Measurements from ENCODE around the gene ATOH8.

Gene ATOH8

DNA sequence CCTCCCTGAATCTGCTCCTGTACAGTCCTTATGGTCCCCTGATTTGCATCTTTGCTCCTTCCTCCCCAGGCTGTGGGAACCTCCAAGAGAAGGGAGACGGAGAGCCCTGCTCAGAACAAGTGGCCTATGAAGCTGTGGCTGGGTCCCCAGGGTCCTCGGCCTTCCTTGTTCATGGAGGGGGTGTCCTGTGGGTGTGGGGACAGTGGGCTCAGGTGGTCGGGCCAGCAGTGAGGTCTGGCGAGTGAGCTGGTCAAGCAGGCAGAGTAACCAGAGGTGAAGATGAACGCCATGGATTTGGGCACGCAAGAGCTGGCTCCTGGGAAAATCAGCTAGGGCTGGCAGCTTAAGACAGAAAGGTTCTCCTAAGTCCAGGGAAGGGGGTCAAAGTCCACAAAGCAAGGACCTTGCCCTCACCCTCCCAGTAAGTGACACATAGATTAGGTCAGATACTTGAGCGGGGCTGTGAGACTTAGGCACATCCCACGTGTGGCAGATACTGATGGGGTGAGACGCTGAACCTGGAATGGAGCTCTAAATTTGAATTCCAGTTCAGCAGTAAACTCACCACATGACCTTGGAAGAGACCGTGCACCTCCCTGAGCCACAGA is 34.8 kb upstream of the ATOH8 start:
- DNase-seq: no peak

DNA sequence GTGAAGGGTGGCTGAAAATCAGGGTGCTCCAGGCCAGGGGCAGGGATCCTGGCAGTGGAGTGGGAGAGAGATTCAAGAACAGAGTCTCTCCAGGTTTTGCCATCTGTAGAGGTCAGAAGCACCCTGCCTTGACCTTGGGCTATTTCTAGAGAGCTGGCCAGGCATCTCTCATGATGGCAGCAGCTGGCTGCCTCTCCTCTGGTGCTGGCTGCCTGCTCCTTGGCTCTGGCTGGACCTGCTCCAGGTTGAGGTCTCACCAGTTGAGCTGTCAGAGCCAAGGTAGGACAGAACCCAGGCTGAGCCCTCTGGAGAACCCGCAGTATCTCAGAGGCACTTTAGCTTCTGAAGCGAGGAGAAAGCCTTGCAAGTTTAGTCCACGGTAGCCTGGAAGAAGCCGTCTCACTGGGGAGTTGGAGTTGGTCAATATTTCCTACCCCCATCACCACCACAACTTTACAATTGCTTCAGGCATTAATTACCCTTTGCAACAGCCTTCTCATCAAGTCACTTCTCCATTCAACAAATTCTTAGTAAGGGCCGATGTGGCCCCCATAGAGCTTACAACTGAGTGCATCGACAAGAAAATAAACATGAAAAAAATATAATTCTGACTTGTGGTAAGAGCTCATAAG is 34.1 kb upstream of the ATOH8 start:
- no peak for DNase-seq

DNA sequence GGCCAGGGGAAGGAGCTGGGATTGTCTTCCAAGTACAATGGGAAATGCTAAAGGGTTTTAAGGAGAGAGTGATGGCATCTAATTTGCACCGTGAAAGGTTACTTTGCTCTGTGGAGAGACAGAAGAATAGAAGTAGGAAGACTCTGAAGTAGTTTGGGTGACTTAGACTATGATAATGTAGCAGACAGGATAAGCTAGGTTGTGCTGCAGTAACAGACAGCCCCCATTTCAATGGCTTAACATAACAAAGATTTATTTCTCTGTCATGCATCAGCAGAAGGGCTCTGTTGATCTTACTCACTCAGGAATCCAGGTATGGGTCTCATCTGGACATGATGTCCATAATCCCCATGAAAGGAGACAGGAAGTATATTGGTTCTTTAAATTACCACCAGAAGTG is 33.3 kb upstream of the ATOH8 start:
- DNase-seq: no peak

DNA sequence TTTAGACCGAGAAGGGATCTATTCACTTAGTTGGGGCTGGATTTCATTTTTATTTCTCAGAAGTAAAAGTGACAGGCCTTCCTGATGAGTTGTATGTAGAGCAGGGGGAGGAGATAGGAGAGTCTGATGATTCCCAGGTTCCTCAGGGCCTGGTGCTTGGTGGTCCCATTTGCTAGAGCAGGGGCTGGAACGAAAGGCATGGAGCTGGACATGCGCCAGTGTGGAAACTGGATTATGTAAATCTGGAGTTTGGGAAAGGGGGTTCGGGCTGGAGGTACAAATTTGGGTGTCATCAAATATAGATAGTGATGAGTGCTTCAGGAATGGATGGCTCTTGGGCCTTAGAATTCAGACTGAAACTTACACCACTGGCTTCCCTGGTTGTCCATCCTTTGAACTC is 32.1 kb upstream of the ATOH8 start:
- DNase-seq: no peak

DNA sequence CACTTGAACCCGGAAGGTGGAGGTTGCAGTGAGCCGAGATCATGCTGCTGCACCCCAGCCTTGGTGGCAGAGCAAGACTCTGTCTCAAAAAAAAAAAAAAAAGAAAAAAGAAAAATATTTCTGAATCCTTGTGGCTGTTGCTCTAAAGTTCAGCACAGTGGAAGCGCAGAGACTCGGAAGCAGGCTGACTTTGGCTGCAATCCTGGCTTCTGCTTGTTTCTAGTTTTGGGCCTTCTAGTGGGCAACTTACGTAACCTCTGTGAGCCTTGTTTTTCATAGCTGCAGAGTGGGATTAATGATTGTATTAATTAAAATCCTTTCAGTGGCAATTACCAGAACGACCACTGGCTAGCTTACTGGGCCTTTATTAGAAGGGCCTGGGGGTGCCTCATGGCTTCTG is 31.3 kb upstream of the ATOH8 start:
- no peak for DNase-seq

DNA sequence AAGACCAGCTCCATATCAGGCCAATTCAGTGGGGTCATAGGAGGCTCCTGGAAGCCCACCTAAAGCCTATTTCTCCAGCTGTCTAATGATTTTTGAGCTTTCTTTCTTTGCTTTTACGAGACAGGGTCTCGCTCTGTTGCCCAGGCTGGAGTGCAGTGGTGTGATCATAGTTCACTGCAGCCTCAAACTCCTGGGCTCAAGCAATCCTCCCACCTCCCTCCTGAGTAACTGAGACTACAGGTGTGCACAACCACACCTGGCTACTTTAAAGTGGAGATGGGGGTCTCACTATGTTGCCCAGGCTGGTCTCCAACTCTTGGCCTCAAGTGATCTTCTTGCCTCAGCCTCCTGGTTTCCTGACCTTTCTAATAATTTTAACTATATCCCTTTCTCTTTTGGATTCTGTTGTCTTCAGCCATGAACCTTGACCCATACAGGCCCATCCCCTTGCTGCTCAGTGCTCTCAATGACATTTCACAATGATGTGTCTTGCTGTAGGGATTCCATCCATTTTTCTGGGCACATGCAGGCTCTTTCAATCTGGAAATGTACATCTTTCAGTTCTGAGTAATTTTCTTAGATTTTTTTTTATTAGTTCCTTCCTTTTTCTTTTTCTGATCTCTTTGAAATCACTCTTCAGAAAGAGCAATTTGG is 30.0 kb upstream of the ATOH8 start:
- DNase-seq: no peak

DNA sequence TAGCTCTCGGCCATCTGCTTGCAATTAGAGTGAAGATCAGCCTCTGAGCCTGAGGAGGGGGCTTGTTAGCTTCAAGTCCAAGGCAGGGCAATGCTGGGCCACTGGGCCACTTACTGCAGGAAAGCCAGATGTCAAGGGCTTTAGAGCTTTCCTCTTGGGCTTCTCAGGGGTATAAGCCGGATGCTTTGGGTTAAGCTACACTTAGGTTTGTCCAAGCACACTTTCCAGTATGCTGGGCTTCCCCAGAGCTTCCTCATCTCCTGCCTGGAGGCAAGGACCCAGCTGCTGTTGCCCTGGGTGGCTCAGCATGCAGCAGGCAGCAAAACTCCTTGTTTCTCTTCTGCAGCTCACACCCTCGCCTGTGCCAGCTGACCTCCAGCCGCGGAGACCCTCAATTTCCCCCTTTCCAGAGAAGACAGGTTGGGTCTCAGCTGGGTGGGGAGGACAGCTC is 29.0 kb upstream of the ATOH8 start:
- DNase-seq: no peak

DNA sequence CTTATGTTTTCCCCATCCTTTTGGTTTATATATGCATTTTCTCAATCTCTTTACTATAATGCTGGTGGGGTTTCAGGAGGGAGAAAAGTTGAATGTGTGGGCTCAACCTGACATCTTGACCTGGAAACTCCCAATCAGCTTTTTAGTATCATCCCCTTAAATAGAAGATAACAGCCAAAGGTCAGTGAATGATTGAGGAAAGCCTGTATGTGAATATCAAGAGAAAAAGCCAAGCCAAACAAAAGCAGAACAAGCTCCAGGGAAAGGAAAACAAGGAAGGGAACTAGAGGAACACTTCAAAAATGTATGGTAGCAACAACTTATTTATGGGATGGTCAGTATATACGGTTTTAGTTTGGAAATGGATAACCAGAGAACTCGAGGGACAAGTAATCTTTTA is 28.3 kb upstream of the ATOH8 start:
- DNase-seq: no peak

DNA sequence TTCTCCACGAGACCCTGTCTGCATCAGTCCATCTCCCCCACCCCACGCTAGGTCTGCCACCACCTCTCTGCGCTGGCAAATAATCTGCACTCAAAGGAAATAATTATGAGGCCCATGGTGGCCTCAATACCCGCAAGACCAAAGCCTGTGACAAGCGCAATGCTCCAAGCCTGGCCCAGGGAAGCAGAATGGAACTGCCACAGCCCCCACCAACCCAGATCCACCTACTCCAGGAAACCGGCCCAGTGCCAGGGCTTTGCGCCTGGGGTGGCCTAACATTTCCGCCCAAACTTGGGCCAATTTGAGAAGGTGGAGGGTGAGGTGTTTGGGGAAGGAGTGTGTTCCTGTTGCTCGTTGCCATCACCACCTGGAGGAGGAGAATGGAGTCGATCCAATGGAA is 26.0 kb upstream of the ATOH8 start:
- DNase-seq: no peak

DNA sequence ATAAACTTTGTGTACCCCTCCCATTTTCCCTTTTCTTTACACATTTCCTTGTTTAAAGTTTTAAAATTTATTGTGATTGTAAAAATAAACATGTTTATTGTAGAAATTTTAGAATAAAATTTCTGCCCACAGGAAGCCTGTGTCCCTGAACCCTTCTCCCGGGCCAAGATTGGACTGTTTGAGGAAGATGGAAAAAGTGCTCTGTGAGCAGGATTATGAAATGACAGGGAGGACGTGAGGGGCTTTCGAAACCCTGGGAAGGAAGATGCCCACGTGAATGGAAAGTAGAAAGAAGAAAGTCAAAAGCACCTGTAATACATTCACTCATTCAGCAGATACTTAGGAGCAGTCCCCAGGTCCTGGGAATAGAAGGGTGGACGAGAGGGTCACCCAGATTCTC is 25.4 kb upstream of the ATOH8 start:
- no peak for DNase-seq

DNA sequence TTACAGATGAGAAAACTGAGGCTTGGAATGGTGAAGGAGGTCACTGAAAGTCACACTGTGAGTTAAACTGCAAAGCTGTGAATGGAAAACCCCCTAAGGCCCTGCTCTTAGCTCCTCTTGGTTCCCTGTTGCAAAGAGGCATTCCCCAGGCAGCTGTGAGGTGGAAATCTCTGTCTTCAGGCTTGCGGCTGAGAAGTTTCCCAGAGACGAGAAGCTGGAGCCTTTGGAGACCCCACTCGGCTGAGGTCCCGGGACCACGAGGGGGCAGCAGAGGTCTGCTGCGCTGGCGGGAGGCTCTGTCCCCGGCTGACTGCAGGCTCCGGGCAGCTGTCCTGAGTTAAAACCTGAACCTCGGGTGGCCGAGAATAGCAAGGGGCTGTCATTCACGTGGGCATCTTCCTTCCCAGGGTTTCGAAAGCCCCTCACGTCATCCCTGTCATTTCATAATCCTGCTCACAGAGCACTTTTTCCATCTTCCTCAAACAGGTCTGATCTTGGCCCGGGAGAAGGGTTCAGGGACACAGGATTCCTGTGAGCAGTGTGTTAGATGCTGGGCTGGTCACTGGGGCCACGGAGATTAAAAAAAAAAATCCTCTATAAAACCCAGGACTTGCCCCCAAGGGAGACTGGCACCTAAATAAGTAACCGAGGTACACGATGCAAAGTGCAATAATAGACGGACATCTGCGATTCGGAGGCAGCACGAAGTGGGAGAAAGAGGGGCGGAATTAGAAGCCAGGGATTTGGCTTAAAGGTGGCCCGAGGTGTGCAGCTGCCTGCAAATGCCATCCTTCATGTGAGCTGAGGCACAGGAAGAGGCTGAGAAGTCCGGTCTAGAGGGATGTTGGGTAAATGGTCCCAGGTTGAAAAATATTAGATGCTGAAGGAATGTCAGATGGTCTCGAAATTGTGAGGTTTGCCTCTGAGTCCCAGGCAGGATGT is 24.6 kb upstream of the ATOH8 start:
- peak; percentile 62 for DNase-seq

DNA sequence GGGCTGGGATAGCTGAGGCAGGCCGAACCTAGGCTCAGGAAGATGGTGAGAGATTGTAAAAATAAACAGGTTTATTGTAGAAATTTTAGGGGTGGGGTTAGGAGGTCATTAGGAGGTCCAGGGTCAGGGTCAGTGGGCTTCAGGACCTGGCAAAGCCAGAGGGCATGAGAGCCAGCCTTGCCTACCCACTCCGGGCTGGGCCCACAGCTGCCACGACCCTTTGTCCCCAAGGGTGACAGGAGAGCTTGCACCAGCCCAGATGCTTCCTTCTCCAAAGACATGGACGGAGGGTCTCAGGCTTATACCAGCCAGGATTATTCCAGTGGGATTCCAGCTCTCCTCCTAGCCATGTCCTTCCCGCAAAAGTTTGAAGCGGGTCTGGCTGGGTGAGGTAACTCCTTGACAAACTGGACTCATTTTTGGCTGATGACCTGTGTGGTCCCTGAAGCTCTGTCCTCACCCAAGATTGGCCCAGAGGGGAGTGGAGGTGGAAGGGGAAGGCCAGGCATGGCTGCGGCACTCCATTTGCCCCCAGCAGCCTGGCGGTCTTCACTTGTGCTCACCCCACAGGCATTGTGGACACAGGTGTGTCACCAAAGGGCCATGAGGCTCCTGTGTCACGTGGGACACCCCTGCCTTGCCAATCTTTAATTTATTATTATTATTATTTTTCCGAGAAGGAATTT is 23.8 kb upstream of the ATOH8 start:
- no peak for DNase-seq

DNA sequence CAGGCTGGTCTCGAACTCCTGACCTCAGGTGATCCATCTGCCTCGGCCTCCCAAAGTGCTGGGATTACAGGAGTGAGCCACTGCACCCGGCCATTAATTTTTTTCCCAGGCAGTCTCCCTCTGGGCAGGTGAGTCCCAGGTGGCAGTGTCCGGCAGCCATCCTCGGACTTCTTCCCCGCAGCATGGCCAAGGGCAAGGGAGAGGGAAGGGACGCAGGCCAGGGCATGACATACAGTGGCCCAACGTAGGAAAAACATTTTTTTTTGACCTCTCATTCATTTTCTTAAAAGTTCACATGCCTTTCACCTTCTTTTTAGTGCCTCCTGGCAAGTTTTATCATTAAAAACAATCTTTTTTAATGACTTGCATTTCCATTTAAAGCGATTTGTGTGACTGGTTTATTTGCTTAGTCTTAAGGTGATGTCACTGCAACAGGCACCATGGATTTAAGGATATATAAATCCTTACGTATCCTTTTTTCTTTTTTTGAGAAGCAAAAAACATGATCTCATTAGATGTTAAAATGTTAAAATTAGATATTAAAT is 23.0 kb upstream of the ATOH8 start:
- DNase-seq: no peak

DNA sequence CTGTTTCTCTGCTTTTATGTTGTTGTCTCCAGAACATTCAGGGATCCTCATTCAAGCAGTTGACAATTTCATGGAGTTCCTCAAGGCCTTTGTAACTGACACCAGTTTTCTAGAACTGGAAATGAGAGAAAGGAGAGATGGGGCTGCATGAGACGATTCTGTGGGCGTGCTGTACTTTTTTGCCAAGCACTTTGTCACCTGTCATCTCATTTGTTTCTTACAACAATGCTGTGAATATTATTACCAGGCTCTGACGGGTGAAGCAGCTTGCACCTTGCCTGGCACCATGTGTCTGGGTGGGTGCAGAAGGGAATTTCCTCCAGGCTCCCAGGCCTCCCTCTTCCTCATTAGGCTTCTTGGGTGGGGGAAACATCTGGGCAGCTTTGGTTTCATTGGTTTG is 22.2 kb upstream of the ATOH8 start:
- no peak for DNase-seq

DNA sequence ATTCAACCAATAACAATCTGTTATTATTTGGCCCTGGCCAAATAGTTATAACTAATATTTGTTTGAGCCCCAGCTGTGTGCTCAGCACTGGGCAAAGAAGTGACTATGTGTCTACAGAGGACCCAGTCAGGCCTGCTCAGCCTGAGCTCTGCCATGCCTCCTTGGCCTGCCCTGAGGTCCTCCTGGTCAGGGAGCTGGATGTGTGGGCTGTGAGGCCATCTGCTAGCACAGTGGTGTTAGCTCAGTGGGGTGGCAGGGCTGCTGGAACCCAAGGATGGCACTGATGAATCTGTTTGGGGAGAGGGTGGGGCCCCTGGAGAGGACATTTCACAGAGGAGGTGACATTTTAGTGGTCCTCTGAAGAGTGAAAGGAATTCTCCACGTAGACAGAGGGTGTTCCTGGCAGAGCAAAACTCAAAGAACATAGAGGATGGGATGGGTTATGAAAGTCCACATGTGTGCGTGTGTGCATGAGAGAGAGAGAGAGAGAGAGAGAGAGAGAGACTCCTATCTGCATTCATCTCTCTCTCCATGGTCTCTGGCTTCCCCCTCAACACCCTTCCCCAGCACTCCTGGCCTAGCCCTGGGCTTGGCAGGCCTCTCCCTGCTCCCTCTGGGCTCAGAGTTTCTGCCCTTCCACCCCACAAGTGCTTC is 21.2 kb upstream of the ATOH8 start:
- no peak for DNase-seq

DNA sequence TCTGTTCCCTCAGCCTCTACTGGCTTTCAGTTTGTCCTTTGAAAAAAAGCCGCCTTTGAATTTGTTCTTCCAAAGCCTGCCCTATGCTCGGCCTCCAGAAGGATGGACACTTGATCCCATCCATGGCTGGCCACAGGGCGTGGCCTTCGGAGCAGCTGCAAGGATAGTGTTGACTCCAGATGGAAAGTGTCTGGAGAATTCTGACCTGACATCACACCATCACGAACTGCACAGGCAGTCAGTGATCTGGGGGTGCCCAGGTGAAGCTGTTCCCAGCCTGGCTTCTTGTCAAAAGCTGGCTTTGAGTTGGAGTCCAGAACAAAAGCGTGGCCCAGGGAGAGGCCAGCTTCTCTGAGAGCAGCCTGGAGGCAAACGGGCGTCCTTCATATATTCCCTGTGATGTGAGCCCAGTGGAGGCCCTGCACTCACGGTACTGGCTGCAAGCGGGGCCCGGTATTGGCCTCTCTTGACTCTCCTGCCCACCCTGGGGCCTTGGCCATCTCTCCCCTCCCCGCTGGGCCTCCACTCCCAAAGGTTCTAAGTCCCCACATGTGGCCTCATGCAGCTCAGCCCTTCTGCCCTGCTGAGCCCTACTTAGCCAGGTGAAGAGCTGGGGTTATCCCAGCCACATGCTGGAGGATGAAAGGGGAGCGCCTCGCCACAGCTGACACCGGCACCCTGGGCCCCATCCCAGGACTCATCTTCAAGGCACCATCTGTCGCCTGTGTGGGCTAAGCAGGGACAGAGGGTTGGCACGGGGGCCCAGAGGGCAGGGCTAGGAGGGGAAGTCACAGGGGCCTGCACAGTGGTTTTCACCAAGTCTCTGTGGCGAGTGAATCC is 20.4 kb upstream of the ATOH8 start:
- DNase-seq: no peak

DNA sequence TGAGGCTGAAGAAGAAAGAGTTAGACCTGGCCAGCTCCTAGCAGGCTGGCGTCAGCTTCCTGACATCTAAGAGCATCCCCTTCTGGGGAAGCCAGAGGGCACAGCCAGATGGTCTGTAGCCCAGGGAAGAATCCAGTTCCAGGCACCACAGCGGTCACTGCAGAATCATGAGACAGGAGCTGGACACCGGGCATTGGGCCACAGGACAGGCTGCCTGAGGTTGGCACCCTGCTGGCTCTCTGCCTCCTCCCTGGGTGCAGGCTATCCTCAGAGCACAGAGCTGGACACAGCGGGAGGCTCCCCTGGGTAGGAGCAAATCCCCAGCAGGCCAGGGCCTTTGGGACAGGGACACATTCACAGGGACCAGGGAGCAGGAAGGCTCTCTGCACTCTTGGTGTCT is 19.8 kb upstream of the ATOH8 start:
- no peak for DNase-seq

DNA sequence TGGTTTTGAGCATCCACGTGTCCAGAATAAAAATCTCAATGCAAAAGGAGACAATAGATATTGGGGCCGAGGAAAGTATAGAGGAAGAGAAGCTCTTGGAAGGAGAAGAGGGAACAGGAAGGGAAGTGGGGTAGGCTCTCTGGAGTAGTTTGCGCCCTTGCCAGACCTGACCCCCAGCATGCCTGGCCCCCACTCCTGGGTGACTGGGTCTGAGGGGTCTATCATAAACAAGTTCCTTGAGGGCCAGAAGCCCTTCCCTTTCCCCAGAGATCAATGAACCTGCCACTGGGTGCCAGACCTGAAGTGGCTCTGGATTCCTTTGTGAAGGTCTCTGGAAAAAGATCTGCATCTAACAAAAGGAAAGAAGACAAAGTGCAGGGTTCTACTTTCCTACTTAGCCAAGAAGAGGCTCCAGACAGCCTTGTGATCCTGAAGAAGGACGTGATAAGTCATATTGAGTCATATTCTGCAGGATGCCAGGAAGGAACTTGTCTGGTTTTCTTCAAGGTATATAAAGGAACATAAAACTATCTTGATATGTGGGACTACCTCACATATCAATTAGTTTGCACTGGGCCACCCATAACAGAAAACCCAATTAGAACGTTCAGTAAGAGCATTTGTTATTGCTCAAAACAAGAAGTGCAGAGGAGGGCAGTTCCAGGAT is 18.7 kb upstream of the ATOH8 start:
- no peak for DNase-seq

DNA sequence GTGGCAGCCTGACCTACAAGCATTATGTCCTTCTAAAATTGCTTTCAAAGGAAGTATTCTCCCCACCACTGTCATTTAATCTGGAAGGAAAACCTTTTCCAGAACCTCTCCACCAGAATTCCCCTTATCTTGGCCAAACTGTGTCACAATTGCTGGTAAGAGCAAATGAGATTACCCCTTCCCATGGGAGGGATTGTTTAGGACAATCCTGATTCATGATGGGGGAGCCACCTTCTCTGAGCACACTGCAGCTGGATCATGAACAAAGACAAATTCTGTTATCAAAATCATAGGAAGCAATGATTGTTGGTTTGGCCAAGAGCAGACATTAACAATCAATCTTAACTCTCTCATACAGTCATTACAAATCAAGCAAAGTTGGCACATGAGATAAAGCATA is 18.1 kb upstream of the ATOH8 start:
- no peak for DNase-seq

Data from NCI-H1694 (cell line).